Adipose tissue (tissue), 3 donors: Measurements from ENCODE around the gene DENND2D. TPM values are rescaled to one million over a fixed set of nuclear protein-coding genes. Genes with fewer than 3 reads are reported as not detected.
A peak's percentile ranks its signal among the peaks of the same experiment; 100 is the strongest.

ENCODE experiments used
- H3K27ac ChIP-seq: one replicate; pipeline ENCODE4 v1.5.1; 2013; ENCODE audit warnings: low read depth, low read length
- WGBS, 3 donors: extraction: QIAGEN DNeasy Blood & Tissue Kit; methylation state at CpG; one replicate each; pipeline ENCODE4 v1.1.7; 2013; 5-methylcytosine and 5-hydroxymethylcytosine counted together
- polyA plus RNA-seq, 3 donors: library from polyadenylated mRNA; stranded (reverse); fragments of 200-250 nt; gene quantifications; one replicate each; pipeline ENCODE4 v1.2.3, GENCODE V29; 2013
- donor health status: healthy with polysubstance abuse.
- donor health status: Bipolar disorder and iron deficiency.
- donor health status: healthy.

Gene DENND2D
- polyA plus RNA-seq, 3 donors, result 9.6 to 23.1 (median 19.6) TPM

- WGBS, 3 donors, result 47 to 63% (median 52%) methylated on average over 3 of the region's 3 CpGs
- H3K27ac ChIP-seq, result no peak overlapping the region
Measured at GRCh38 chr1:111151838-111152237, 48.6 kb downstream of the DENND2D start.

DNA sequence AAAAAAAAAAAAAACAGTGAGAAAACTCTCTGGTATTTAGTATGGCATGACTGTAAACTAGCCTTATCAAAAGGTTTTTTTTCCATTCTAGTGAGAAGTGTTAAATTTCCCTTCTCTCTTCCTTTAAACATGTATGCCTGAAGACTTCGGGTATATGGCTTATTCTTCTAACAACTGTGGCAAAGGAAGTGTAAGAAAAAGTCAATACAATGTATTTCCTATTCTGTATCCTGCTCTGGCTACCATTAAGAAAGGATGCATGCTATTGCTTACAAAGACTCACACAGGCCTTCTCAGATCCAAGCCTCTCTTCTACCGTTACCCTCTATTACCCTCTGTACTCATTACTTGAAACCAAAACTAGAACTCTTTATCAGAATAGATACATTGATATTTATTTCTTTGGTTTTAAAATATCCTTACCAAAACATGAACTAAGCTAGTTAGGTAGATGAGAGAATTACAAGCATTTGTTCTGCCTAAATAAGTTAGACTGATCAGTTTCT is 52.0 kb downstream of the DENND2D start:
- 64 to 82% (median 76%) methylated on average over 2 of the region's 2 CpGs for WGBS, 3 donors
- H3K27ac ChIP-seq, result no peak overlapping the region

- H3K27ac ChIP-seq, result no peak overlapping the region
- WGBS, 3 donors, result 48 to 69% (median 64%) methylated on average over 3 of the region's 3 CpGs
Measured at GRCh38 chr1:111147948-111148347, 52.5 kb downstream of the DENND2D start.

DNA sequence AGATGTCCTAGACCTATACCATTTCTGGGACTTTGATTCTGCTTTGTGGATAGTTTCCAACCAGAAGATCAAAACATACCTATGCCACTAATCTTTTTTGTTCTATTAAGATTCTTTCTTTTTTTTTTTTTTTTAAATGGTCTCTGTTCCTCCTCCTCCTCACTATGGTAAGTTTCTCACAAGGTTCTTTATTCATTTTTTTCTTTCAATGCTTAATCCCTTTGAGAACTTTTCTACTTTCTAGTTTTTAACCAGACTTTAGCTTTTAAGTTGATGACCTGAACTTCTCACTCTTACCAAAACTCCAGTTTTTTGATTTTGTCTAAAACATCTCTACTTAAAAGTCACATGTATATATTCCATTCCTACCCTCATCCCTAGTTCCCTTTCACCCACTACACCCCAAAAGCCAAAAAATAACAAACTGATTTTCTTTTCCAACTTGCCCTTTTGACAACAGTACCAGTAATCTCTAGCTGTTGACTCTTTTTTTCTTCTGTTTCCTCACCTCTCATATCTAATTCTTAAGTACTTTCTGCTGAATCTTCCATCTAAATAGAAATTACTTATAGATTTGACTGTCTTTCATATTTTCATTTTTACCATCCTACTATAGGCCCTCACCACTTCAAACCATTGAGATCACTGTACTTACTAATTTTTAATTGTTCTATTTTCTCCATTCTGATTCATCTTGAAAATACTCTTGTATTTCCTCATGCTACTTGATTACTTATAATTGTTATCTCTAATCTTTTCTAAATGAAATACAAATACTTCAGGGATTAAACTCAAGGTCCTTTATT is 54.3 kb downstream of the DENND2D start:
- H3K27ac ChIP-seq, result no peak overlapping the region

- WGBS, 3 donors, result 91 to 100% (median 96%) methylated on average over 2 of the region's 2 CpGs
Measured at GRCh38 chr1:111145542-111145941, 54.9 kb downstream of the DENND2D start.

GRCh38 chr1:111142356-111142975 is 58.0 kb downstream of the DENND2D start:
- 52 to 71% (median 66%) methylated on average over 5 of the region's 5 CpGs for WGBS, 3 donors
- no peak overlapping the region for H3K27ac ChIP-seq

More at GRCh38 chr1:111145542-111145941, 54.9 kb downstream of the DENND2D start:
- H3K27ac ChIP-seq, result no peak overlapping the region

DNA sequence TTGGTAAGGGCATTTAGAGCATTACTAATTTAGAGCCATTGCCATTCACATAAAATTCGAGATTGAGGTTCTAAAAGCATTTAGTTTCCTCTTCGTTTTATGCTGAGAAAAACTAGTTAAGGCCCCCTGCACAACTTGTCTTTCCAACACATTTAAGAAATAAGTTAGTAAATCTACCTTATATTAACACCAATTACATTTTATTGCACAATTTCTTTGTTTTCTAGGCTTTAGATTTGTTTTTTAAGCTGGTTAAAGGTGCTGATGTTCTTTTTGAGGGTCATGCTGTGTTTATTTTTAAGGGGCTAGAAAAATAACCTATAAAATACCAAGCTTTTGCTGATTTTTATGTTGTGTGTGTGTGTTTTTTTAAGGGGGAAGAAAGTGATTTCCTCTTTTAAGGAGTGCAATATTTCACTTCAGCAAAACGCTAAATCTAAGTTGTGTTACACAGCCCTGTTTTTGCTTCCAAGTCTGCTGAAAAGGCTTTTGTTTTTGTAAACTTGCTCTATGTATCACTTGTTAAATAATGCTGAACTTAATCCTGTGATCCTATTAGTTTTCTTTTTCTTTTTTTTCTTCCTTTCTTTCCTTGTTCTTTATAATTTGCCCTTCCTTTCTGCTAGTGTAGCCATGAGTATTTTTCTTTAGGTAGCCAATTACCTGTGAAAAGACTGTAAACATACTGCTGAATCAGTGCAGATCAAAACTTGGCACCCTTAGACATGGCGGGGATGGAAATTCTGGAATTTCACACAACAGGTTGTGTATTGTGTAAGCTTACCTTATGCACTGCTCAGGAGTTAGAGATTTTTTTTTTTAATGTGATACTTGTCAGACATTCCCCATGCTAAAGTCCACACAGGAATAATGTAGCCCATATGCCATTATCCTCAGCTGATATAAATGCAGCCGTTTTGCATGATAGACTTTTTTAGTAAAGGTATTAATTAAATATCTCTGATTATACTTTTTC is 58.9 kb downstream of the DENND2D start:
- WGBS, 3 donors, result 31 to 39% (median 33%) methylated on average over 5 of the region's 5 CpGs
- no peak overlapping the region for H3K27ac ChIP-seq

DNA sequence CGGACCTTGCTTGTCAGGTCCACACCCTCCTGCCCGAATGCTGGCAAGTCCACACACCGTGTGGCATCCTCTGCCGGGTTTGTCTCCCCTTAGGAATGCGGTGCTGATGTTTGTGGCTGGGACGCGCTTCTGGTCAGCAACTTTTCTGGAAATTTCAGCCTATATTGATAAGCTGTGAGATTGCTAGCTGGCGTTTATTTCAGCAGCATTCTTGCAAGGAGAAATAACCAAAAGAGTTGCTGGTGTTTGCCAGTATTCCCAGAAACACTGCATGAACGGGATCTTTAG is 59.8 kb downstream of the DENND2D start:
- WGBS, 3 donors, result 0 to 1% (median 0%) methylated on average over 9 of the region's 9 CpGs
- no peak overlapping the region for H3K27ac ChIP-seq

GRCh38 chr1:111139956-111140679 is 60.3 kb downstream of the DENND2D start, which contains the start of the genes CEPT1 and DRAM2:
TSS of gene CEPT1 (plus strand) at chr1:111140223. CDS start at chr1:111147715, 7,492 bp downstream.
TSS of gene DRAM2 (minus strand) at chr1:111140093. CDS start at chr1:111131554, 8,539 bp downstream.
- 0 to 1% (median 1%) methylated on average over 57 to 68 of the region's 68 CpGs for WGBS, 3 donors
- H3K27ac ChIP-seq, result peak within 1 kb of the TSS; percentile 61

DNA sequence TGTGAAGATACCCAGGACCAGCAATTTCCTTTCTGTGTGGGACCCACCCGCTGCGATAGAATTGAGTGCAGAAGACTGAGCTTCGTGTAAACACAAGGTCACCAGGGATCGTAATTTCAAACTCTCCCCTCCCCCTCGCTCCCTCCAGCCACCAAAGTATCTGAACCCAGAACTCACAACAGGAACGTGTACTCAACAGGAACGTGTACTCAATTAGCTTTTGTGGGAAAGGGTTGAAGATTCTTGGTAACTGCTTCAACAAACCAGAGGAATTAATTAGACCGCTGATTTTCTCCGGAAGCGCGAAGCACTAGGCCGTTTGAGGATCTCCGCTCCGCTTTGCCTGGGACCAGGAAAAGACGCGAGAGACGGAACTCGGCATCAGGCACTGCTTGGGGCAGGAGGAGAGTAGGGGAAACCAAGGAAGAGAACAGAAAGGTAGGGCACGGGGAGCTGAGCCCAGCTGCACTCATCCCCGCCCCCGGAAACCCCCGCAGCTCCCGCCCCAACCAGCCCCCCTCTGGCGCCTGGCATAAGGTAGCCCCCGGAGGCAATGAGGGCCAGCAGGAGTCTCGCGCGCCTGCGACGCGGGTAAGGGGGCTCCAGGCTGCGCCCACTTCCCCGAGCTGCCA is 61.0 kb downstream of the DENND2D start:
- 0% methylated on average over 33 of the region's 33 CpGs for WGBS, 3 donors

More for the DNA sequence above, 61.0 kb downstream of the DENND2D start:
- peak overlapping the region; percentile 61 for H3K27ac ChIP-seq

Other genes with a start within 250 kb of the DENND2D start
- 1 to 10 TPM; 3.0 to 8.7 (median 3.5) TPM for gene LRIF1, start 236.7 kb downstream of the DENND2D start, polyA plus RNA-seq
- 10 to 100 TPM; 24.8 to 65.0 (median 63.5) TPM for gene DRAM2, start 60.6 kb downstream of the DENND2D start, polyA plus RNA-seq
- gene CEPT1, start 60.4 kb downstream of the DENND2D start, polyA plus RNA-seq, result 10 to 100 TPM; 11.8 to 28.0 (median 14.3) TPM
- gene CHI3L2, start 27.1 kb upstream of the DENND2D start, polyA plus RNA-seq, result 10 to 100 TPM in 2 of 3 donors, 1 to 10 TPM in 1; 1.0 to 20.5 (median 16.9) TPM
- gene CHIA, start 90.2 kb upstream of the DENND2D start, polyA plus RNA-seq, result 10 to 100 TPM in 1 of 3 donors, under 1 TPM in 1, not detected in 1; 0.03 to 14.0 TPM
- under 1 TPM; 0.32 to 0.90 (median 0.65) TPM for gene OVGP1, start 227.1 kb upstream of the DENND2D start, polyA plus RNA-seq
- 10 to 100 TPM in 2 of 3 donors, 1 to 10 TPM in 1; 9.0 to 29.0 (median 27.0) TPM for gene WDR77, start 248.6 kb upstream of the DENND2D start, polyA plus RNA-seq
- 100 to 1,000 TPM; 144 to 252 (median 245) TPM for gene ATP5PB, start 248.8 kb upstream of the DENND2D start, polyA plus RNA-seq